Stimulated activated CD8-positive, alpha-beta memory T cell treated with anti-CD3 and anti-CD28 coated beads, Interleukin-15, amount 100 ng/mL, for 24 hours (primary cell): Measurements from ENCODE around the gene TBX6.
A peak's percentile ranks its signal among the peaks of the same experiment; 100 is the strongest.

Experiments
- DNase-seq: peaks from one replicate; pipeline ENCODE4 v3.0.0-alpha.2; 2020; ENCODE audit warnings: low read depth

The TBX6 gene

GRCh38 chr16:30113711-30114333 lies 22.1 kb upstream of the TBX6 start:
- DNase-seq, result no peak

GRCh38 chr16:30113031-30113710 lies 21.4 kb upstream of the TBX6 start, which contains the start of gene GDPD3:
Gene GDPD3 (minus strand): TSS chr16:30113537. CDS start chr16:30113478, 59 bp downstream.
- DNase-seq, result no peak

GRCh38 chr16:30112197-30113030 lies 20.7 kb upstream of the TBX6 start:
- peak; percentile 54 for DNase-seq

GRCh38 chr16:30110661-30111060 lies 18.9 kb upstream of the TBX6 start:
- DNase-seq, result no peak

GRCh38 chr16:30108059-30108850 lies 16.5 kb upstream of the TBX6 start:
- no peak for DNase-seq

- DNase-seq, result no peak
Measured at GRCh38 chr16:30104492-30104891, 12.8 kb upstream of the TBX6 start.

- DNase-seq, result no peak
Measured at GRCh38 chr16:30104090-30104489, 12.4 kb upstream of the TBX6 start.

- DNase-seq, result no peak
Measured at GRCh38 chr16:30096862-30097563, 5.3 kb upstream of the TBX6 start.

GRCh38 chr16:30096105-30096861 lies 4.6 kb upstream of the TBX6 start, which contains the start of gene YPEL3:
Gene YPEL3 (minus strand): TSS chr16:30096213. CDS start chr16:30095482, 731 bp downstream.
- DNase-seq, result peak; percentile 72

- no peak for DNase-seq
Measured at GRCh38 chr16:30095166-30096078, 3.7 kb upstream of the TBX6 start.

- DNase-seq, result no peak
Measured at GRCh38 chr16:30094541-30095165, 2.9 kb upstream of the TBX6 start.

GRCh38 chr16:30092373-30093010 lies 768 bp upstream of the TBX6 start:
- no peak for DNase-seq

- DNase-seq, result no peak
Measured at GRCh38 chr16:30090610-30091331, 953 bp downstream of the TBX6 start.

GRCh38 chr16:30088832-30089624 lies 2.7 kb downstream of the TBX6 start:
- DNase-seq, result no peak

- no peak for DNase-seq
Measured at GRCh38 chr16:30088237-30088831, 3.4 kb downstream of the TBX6 start.

GRCh38 chr16:30087181-30087898 lies 4.4 kb downstream of the TBX6 start:
- no peak for DNase-seq
